ENCODE results near the gene TUBAL3. TPM values are rescaled to one million over a fixed set of nuclear protein-coding genes. Genes with fewer than 3 reads are reported as not detected.

The TUBAL3 gene
- total RNA-seq, 1 experiment from 2014 or later, result not detected

DNA sequence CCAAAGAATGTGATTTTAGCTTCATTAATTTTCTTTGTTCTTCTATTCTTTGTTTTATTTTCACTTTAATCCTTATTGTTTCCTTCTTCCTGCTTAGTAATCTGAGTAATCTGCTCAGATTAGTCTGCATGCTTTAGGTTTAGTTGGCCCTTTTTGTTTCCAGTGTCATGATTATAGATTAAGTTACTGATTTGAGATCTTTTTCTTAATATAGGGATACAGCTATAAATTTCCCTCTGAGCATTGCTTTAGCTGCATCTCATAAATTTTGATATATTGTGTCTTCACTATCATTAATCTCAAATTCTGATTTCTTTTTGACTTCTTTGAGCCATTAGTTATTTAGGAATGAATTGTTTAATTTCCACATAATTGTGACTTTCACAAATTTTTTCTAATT, 14.0 kb upstream of the TUBAL3 start:
- ATAC-seq (no peak), DNase-seq (ENCODE audit: low read depth, low spot score) (no peak)
- no peaks in the 10 kb centered on the region for H3K36me3 ChIP-seq (ENCODE audit: control insufficient read depth, insufficient read depth, low read length)
- BruUV-seq (replicated peaks), result no TSS peak
- no peak overlapping the region for H3K27ac ChIP-seq (ENCODE audit: low read length)
- no peaks in the 10 kb centered on the region; the same call in 1 of the 2 replicates for H3K4me1 ChIP-seq (ENCODE audit: control insufficient read depth, insufficient read depth, low read length)
- no peak overlapping the region for H3K4me3 ChIP-seq (ENCODE audit: low read depth in 2 of 2, low read length in 2 of 2)
- ChIA-PET POLR2A (no interaction called here), CTCF (no interaction called here)
- intact Hi-C loops (cut with micrococcal nuclease; ENCODE audit: unreplicated experiment), result no loop called here
- in situ Hi-C loops (cut with HindIII; ENCODE audit: low pct_unique_long_range_greater_than_20kb, low sequenced_read_pairs), result no loop called here
- H3K27me3 ChIP-seq (ENCODE audit: control insufficient read depth, insufficient read depth, low read length), result no peaks in the 10 kb centered on the region
- H3K9me3 ChIP-seq (ENCODE audit: control insufficient read depth, insufficient read depth, low read depth, low read length), result peaks cover 23% of the 10 kb centered on the region; the same call in 1 of the 2 replicates
- TF ChIP-seq TCF7L2 (IDR thresholded peaks at IDR 0.05; ENCODE audit: low read depth, low read length), result no peak
- TF ChIP-seq CTCF (IDR thresholded peaks at IDR 0.05), result no peak
- no peak for TF ChIP-seq SIN3A (IDR thresholded peaks at IDR 0.05; ENCODE audit: borderline replicate concordance, insufficient read depth, low read depth, low read length)
- TF ChIP-seq POLR2AphosphoS5 (IDR thresholded peaks at IDR 0.05; ENCODE audit: low read depth, low read length), result no peak
- TF ChIP-seq, protein P1, sequence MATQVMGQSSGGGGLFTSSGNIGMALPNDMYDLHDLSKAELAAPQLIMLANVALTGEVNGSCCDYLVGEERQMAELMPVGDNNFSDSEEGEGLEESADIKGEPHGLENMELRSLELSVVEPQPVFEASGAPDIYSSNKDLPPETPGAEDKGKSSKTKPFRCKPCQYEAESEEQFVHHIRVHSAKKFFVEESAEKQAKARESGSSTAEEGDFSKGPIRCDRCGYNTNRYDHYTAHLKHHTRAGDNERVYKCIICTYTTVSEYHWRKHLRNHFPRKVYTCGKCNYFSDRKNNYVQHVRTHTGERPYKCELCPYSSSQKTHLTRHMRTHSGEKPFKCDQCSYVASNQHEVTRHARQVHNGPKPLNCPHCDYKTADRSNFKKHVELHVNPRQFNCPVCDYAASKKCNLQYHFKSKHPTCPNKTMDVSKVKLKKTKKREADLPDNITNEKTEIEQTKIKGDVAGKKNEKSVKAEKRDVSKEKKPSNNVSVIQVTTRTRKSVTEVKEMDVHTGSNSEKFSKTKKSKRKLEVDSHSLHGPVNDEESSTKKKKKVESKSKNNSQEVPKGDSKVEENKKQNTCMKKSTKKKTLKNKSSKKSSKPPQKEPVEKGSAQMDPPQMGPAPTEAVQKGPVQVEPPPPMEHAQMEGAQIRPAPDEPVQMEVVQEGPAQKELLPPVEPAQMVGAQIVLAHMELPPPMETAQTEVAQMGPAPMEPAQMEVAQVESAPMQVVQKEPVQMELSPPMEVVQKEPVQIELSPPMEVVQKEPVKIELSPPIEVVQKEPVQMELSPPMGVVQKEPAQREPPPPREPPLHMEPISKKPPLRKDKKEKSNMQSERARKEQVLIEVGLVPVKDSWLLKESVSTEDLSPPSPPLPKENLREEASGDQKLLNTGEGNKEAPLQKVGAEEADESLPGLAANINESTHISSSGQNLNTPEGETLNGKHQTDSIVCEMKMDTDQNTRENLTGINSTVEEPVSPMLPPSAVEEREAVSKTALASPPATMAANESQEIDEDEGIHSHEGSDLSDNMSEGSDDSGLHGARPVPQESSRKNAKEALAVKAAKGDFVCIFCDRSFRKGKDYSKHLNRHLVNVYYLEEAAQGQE (IDR thresholded peaks at IDR 0.05; ENCODE audit: insufficient read depth in 1 of 2, low read depth in 2 of 2, low read length in 1 of 2), result no peak

- no TSS peak for BruUV-seq (replicated peaks)
- ATAC-seq, result no peak
- TF ChIP-seq, protein P1 (IDR thresholded peaks at IDR 0.05; ENCODE audit: insufficient read depth in 1 of 2, low read depth in 2 of 2, low read length in 1 of 2), result no peak
- TF ChIP-seq SIN3A (IDR thresholded peaks at IDR 0.05; ENCODE audit: borderline replicate concordance, insufficient read depth, low read depth, low read length) (no peak), TCF7L2 (IDR thresholded peaks at IDR 0.05; ENCODE audit: low read depth, low read length) (no peak), POLR2AphosphoS5 (IDR thresholded peaks at IDR 0.05; ENCODE audit: low read depth, low read length) (no peak), CTCF (IDR thresholded peaks at IDR 0.05) (no peak)
- CTCF ChIA-PET, result no interaction called here
- no peaks in the 10 kb centered on the region; the same call in 1 of the 2 replicates for H3K4me1 ChIP-seq (ENCODE audit: control insufficient read depth, insufficient read depth, low read length)
- intact Hi-C loops (cut with micrococcal nuclease; ENCODE audit: unreplicated experiment) (no loop called here), in situ Hi-C loops (cut with HindIII; ENCODE audit: low pct_unique_long_range_greater_than_20kb, low sequenced_read_pairs) (no loop called here)
- H3K36me3 ChIP-seq (ENCODE audit: control insufficient read depth, insufficient read depth, low read length), result no peaks in the 10 kb centered on the region
- peaks cover 23% of the 10 kb centered on the region; the same call in 1 of the 2 replicates for H3K9me3 ChIP-seq (ENCODE audit: control insufficient read depth, insufficient read depth, low read depth, low read length)
- POLR2A ChIA-PET, result no interaction called here
- no peak overlapping the region for H3K27ac ChIP-seq (ENCODE audit: low read length)
- H3K4me3 ChIP-seq (ENCODE audit: low read depth in 2 of 2, low read length in 2 of 2), result no peak overlapping the region
- no peak for DNase-seq (ENCODE audit: low read depth, low spot score)
- H3K27me3 ChIP-seq (ENCODE audit: control insufficient read depth, insufficient read depth, low read length), result no peaks in the 10 kb centered on the region
Observed at GRCh38 chr10:5416981-5417380, 12.4 kb upstream of the TUBAL3 start.

Data from Panc1 (cell line).